CD4-positive, CD25-positive, alpha-beta regulatory T cell (primary cell): Measurements from ENCODE around the gene NR2E1. TPM values are rescaled to one million over a fixed set of nuclear protein-coding genes. Genes with fewer than 3 reads are reported as not detected.

ENCODE experiments used
- ATAC-seq, 2 donors: fragments of 150-1000 bp; cut with Tn5 transposase; one replicate each; pipeline ENCODE4 v1.10.0; 2021; ENCODE audit warnings: low read depth in 2 of 2, moderate number of reproducible peaks in 2 of 2, moderate library complexity in 1 of 2
- DNase-seq, 3 donors: peaks; one replicate each; pipeline versions ENCODE4 v3.0.0 to v3.0.0-alpha.2; 2012 to 2022; ENCODE audit warnings: mixed read lengths in 1 of 3
- H3K27ac ChIP-seq: one replicate; pipeline ENCODE4 v1.7.0; 2013; ENCODE audit warnings: mild to moderate bottlenecking, low read length; ENCODE audit not compliant: insufficient read depth, poor library complexity, severe bottlenecking
- H3K27me3 ChIP-seq: one replicate; pipeline ENCODE4 v1.7.0; 2013; ENCODE audit warnings: low read length; ENCODE audit not compliant: control insufficient read depth, insufficient read depth
- H3K36me3 ChIP-seq: one replicate; pipeline ENCODE4 v1.7.0; 2013; ENCODE audit warnings: mild to moderate bottlenecking, low read length, moderate library complexity; ENCODE audit not compliant: control insufficient read depth, insufficient read depth
- H3K4me1 ChIP-seq: 2 replicates; pipeline ENCODE4 v1.7.0; 2013; ENCODE audit warnings: mild to moderate bottlenecking, low read length; ENCODE audit not compliant: insufficient read depth, control insufficient read depth, poor library complexity, severe bottlenecking
- H3K4me3 ChIP-seq: one replicate; pipeline ENCODE4 v1.7.0; 2013; ENCODE audit warnings: low read depth, mild to moderate bottlenecking, low read length, moderate library complexity
- H3K9me3 ChIP-seq, 2 experiments: 1 replicate in 1 of 2; 2 replicates in 1 of 2; pipeline ENCODE4 v1.7.0; 2013; ENCODE audit warnings: low read length in 2 of 2, mild to moderate bottlenecking in 1 of 2, moderate library complexity in 1 of 2; ENCODE audit not compliant: control insufficient read depth in 2 of 2
- H3K27ac Mint-ChIP-seq, 3 donors: one replicate each; pipeline ENCODE4 v1.8.0; 2020 to 2022; ENCODE audit warnings: mild to moderate bottlenecking in 3 of 3, mixed read lengths in 3 of 3, moderate library complexity in 2 of 3
- H3K27me3 Mint-ChIP-seq: one replicate; pipeline ENCODE4 v1.8.0; 2022; ENCODE audit warnings: mild to moderate bottlenecking, mixed read lengths
- H3K36me3 Mint-ChIP-seq: one replicate; pipeline ENCODE4 v1.8.0; 2020; ENCODE audit warnings: mixed read lengths
- H3K4me1 Mint-ChIP-seq, 4 donors: one replicate each; pipeline ENCODE4 v1.8.0; 2020 to 2022; ENCODE audit warnings: mixed read lengths in 4 of 4, mild to moderate bottlenecking in 1 of 4
- H3K4me3 Mint-ChIP-seq, 4 donors: one replicate each; pipeline ENCODE4 v1.8.0; 2020 to 2022; ENCODE audit warnings: mild to moderate bottlenecking in 4 of 4, mixed read lengths in 4 of 4, moderate library complexity in 3 of 4
- H3K9me3 Mint-ChIP-seq, 7 donors: one replicate each; pipeline ENCODE4 v1.8.0; 2020 to 2022; ENCODE audit warnings: mixed read lengths in 7 of 7, mild to moderate bottlenecking in 3 of 7, moderate library complexity in 2 of 7
- polyA plus RNA-seq, 4 donors: library from polyadenylated mRNA; unstranded; fragments of 300-500 nt; fragmentation: Illumina TruSeq; gene quantifications; one replicate each; pipeline ENCODE4 v1.2.3, GENCODE V29; 2021
- total RNA-seq: library from RNA; stranded (reverse); gene quantifications from one replicate; pipeline ENCODE4 v1.2.3, GENCODE V29; 2022

The NR2E1 gene
- total and polyA plus RNA-seq, 5 donors from 2014 or later = not detected

GRCh38 chr6:108120311-108120710, 45.5 kb upstream of the NR2E1 start:
- H3K9me3 Mint-ChIP-seq = peaks cover 0 to 6% (median 0%) of the 10 kb centered on the region in 7 donors
- Histone ChIP-seq H3K4me3 (no peak overlapping the region), H3K27ac (no peak overlapping the region), H3K4me1 (peaks cover 41% of the 10 kb centered on the region), H3K9me3 (no peaks in the 10 kb centered on the region), H3K27me3 (peaks cover 50% of the 10 kb centered on the region), H3K36me3 (no peaks in the 10 kb centered on the region)
- H3K27ac Mint-ChIP-seq = no peak overlapping the region
- no peaks in the 10 kb centered on the region for H3K36me3 Mint-ChIP-seq
- peak overlapping the region in 3 of 4 donors; percentile 38 to 69 (median 46) for H3K4me3 Mint-ChIP-seq
- DNase-seq (no peak), ATAC-seq (no peak)
- H3K4me1 Mint-ChIP-seq = peaks cover 4 to 42% (median 26%) of the 10 kb centered on the region in 4 donors
- H3K27me3 Mint-ChIP-seq = peaks cover 97% of the 10 kb centered on the region

GRCh38 chr6:108121612-108122011, 44.2 kb upstream of the NR2E1 start:
- peaks cover 97% of the 10 kb centered on the region for H3K27me3 Mint-ChIP-seq
- no peak for ATAC-seq
- H3K27ac Mint-ChIP-seq = no peak overlapping the region
- no peak overlapping the region for H3K4me3 ChIP-seq
- H3K4me3 Mint-ChIP-seq = peak overlapping the region in 2 of 4 donors; percentile 29 to 69
- H3K36me3 Mint-ChIP-seq = no peaks in the 10 kb centered on the region
- H3K36me3 ChIP-seq = no peaks in the 10 kb centered on the region
- H3K9me3 Mint-ChIP-seq = peaks cover 0 to 6% (median 0%) of the 10 kb centered on the region in 7 donors
- no peak for DNase-seq
- H3K27ac ChIP-seq = no peak overlapping the region
- peaks cover 4 to 28% (median 16%) of the 10 kb centered on the region in 4 donors for H3K4me1 Mint-ChIP-seq
- peaks cover 30% of the 10 kb centered on the region for H3K4me1 ChIP-seq
- H3K9me3 ChIP-seq = peaks cover 0 to 2% of the 10 kb centered on the region in 2 experiments
- peaks cover 54% of the 10 kb centered on the region for H3K27me3 ChIP-seq

DNA sequence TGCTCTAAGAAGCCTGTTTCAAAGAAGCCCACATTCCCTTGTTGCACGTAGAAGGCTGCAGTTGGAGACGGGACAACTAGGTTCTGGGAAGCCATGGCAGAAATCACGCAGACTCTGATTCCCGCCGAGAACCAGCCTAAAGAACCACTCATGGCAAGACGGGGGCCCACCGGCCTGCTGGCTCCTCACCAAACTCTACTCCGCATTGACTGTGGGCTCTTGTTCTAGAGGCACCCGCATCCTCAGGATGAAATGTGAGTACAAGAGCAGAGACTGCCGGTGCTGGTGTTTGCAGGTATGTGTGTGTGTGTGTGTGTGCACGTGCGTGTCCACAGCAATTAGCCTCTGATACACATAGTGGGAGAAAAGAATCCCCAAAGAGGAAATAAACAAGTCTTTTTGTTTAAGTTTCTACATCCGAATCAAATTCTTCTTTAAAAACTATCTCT, 42.3 kb upstream of the NR2E1 start:
- Histone ChIP-seq H3K4me1 (peaks cover 13% of the 10 kb centered on the region), H3K36me3 (no peaks in the 10 kb centered on the region), H3K4me3 (no peak overlapping the region), H3K27ac (no peak overlapping the region), H3K9me3 (peaks cover 0 to 2% of the 10 kb centered on the region in 2 experiments), H3K27me3 (peaks cover 56% of the 10 kb centered on the region)
- ATAC-seq (no peak), DNase-seq (no peak)
- Mint-ChIP-seq H3K36me3 (no peaks in the 10 kb centered on the region), H3K4me3 (peak overlapping the region in 1 of 4 donors; percentile 52), H3K9me3 (peaks cover 0 to 9% (median 0%) of the 10 kb centered on the region in 7 donors), H3K27ac (no peak overlapping the region), H3K27me3 (peaks cover 99% of the 10 kb centered on the region), H3K4me1 (peaks cover 4 to 19% (median 8%) of the 10 kb centered on the region in 4 donors)

- no peak overlapping the region for H3K27ac Mint-ChIP-seq
- H3K27me3 Mint-ChIP-seq = peaks cover 99% of the 10 kb centered on the region
- H3K4me1 Mint-ChIP-seq = peaks cover 1 to 14% (median 5%) of the 10 kb centered on the region in 4 donors
- ATAC-seq = no peak
- no peak for DNase-seq
- H3K27me3 ChIP-seq = peaks cover 58% of the 10 kb centered on the region
- no peak overlapping the region for H3K4me3 Mint-ChIP-seq
- no peaks in the 10 kb centered on the region for H3K36me3 ChIP-seq
- H3K36me3 Mint-ChIP-seq = no peaks in the 10 kb centered on the region
- peaks cover 8% of the 10 kb centered on the region for H3K4me1 ChIP-seq
- no peak overlapping the region for H3K27ac ChIP-seq
- H3K9me3 Mint-ChIP-seq = peaks cover 0 to 5% (median 0%) of the 10 kb centered on the region in 7 donors
- peaks cover 0 to 2% of the 10 kb centered on the region in 2 experiments for H3K9me3 ChIP-seq
- H3K4me3 ChIP-seq = no peak overlapping the region
Observed at GRCh38 chr6:108123946-108124345, 41.9 kb upstream of the NR2E1 start.

DNA sequence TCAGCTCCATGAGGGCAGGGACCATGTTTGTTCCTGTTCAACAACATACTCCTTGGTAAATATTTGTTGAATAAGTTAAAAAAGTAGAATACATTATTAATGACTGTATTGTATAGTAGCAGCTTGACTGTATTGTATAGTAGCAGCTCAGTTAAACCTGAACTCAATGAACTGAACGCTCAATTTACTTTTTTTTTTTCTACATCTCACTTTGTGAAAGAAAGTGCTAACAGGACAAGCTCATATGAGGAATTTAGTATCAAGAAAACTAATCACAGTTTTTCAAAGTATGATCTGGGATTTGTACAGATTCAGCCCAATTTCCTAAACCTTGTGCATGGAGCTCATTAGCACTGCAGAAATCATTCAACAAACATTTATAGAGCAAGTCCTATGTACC, 38.8 kb upstream of the NR2E1 start:
- Histone ChIP-seq H3K4me1 (no peaks in the 10 kb centered on the region), H3K27ac (no peak overlapping the region), H3K4me3 (no peak overlapping the region), H3K36me3 (no peaks in the 10 kb centered on the region), H3K27me3 (peaks cover 62% of the 10 kb centered on the region), H3K9me3 (peaks cover 0 to 2% of the 10 kb centered on the region in 2 experiments)
- Mint-ChIP-seq H3K27ac (no peak overlapping the region), H3K27me3 (peaks cover 100% of the 10 kb centered on the region), H3K36me3 (no peaks in the 10 kb centered on the region), H3K9me3 (peaks cover 0 to 7% (median 0%) of the 10 kb centered on the region in 7 donors), H3K4me3 (no peak overlapping the region), H3K4me1 (peaks cover 0 to 3% (median 0%) of the 10 kb centered on the region in 4 donors)
- no peak for ATAC-seq
- DNase-seq = no peak

GRCh38 chr6:108127826-108128225, 38.0 kb upstream of the NR2E1 start:
- no peak overlapping the region for H3K27ac ChIP-seq

GRCh38 chr6:108130262-108130661, 35.6 kb upstream of the NR2E1 start:
- DNase-seq = no peak
- H3K27me3 Mint-ChIP-seq = peaks cover 96% of the 10 kb centered on the region
- ATAC-seq = no peak
- no peak overlapping the region for H3K27ac ChIP-seq
- H3K4me1 Mint-ChIP-seq = peaks cover 0 to 18% (median 10%) of the 10 kb centered on the region in 4 donors
- H3K4me3 ChIP-seq = no peak overlapping the region
- peaks cover 49% of the 10 kb centered on the region for H3K27me3 ChIP-seq
- no peak overlapping the region for H3K27ac Mint-ChIP-seq
- no peaks in the 10 kb centered on the region for H3K36me3 ChIP-seq
- H3K4me1 ChIP-seq = peaks cover 12% of the 10 kb centered on the region
- H3K9me3 Mint-ChIP-seq = peaks cover 0 to 7% (median 0%) of the 10 kb centered on the region in 7 donors
- peaks cover 0 to 2% of the 10 kb centered on the region in 2 experiments for H3K9me3 ChIP-seq
- H3K36me3 Mint-ChIP-seq = no peaks in the 10 kb centered on the region
- H3K4me3 Mint-ChIP-seq = no peak overlapping the region

More at GRCh38 chr6:108127826-108128225, 38.0 kb upstream of the NR2E1 start:
- Mint-ChIP-seq H3K27ac (no peak overlapping the region), H3K4me1 (peaks cover 0 to 3% (median 0%) of the 10 kb centered on the region in 4 donors), H3K36me3 (no peaks in the 10 kb centered on the region), H3K27me3 (peaks cover 100% of the 10 kb centered on the region), H3K9me3 (peaks cover 0 to 7% (median 0%) of the 10 kb centered on the region in 7 donors), H3K4me3 (no peak overlapping the region)
- H3K27me3 ChIP-seq = peaks cover 59% of the 10 kb centered on the region
- ATAC-seq (no peak), DNase-seq (no peak)
- peaks cover 0 to 2% of the 10 kb centered on the region in 2 experiments for H3K9me3 ChIP-seq
- no peaks in the 10 kb centered on the region for H3K4me1 ChIP-seq
- no peak overlapping the region for H3K4me3 ChIP-seq
- no peaks in the 10 kb centered on the region for H3K36me3 ChIP-seq

DNA sequence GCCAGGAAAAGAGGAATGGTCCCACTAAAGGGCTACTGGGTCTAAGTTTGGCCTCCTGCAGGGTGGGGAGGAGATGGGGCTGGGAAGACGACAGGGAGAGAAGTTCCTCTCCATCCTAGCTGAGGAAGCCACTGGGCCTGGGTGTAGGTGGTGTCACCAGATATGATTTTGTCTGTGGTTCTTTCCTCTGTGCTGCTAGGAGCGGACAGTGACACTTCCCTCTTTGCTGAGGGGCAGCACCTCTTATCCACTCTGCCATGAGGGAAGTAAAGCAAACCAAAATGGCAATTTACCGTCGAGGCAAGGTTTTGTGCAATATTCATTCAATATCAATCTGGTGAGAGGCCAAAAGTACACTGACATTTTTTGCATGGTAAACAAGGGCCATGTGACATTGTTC, 33.0 kb upstream of the NR2E1 start:
- no peaks in the 10 kb centered on the region for H3K36me3 ChIP-seq
- no peak overlapping the region for H3K27ac ChIP-seq
- ATAC-seq (no peak), DNase-seq (no peak)
- Mint-ChIP-seq H3K27ac (no peak overlapping the region), H3K9me3 (peaks cover 0 to 7% (median 0%) of the 10 kb centered on the region in 7 donors), H3K4me3 (peak overlapping the region in 3 of 4 donors; percentile 84 to 96 (median 90)), H3K4me1 (peaks cover 0 to 18% (median 10%) of the 10 kb centered on the region in 4 donors), H3K36me3 (no peaks in the 10 kb centered on the region), H3K27me3 (peaks cover 95% of the 10 kb centered on the region)
- H3K4me1 ChIP-seq = peaks cover 12% of the 10 kb centered on the region
- no peak overlapping the region for H3K4me3 ChIP-seq
- peaks cover 42% of the 10 kb centered on the region for H3K27me3 ChIP-seq
- no peaks in the 10 kb centered on the region for H3K9me3 ChIP-seq
